GM10248 (cell line): ENCODE results near the gene AMN.

ENCODE experiments used
- CTCF ChIA-PET: fragments of 300-600 bp; sonication (Branson Sonifier 250); formaldehyde crosslinking; extraction: SDS; loops from one replicate; lab custom pipeline; 2021; ENCODE audit warnings: antibody characterized with exemption; lab: Yijun Ruan, JAX
- POLR2A ChIA-PET: fragments of 350-650 bp; sonication (Branson Sonifier 250); formaldehyde crosslinking; extraction: SDS; loops from one replicate; lab custom pipeline; 2020; ENCODE audit warnings: antibody characterized with exemption; lab: Yijun Ruan, JAX
- DNase-seq: peaks from one replicate; pipeline ENCODE4 v3.0.0; 2012; ENCODE audit errors: extremely low spot score
- TF ChIP-seq, protein P1 (sequence below): IDR thresholded peaks from 2 replicates; pipeline ENCODE4 v1.5.1; 2012; ENCODE audit warnings: mild to moderate bottlenecking, low read depth; ENCODE audit errors: extremely low read depth, missing control alignments, control extremely low read depth

Gene AMN

DNA sequence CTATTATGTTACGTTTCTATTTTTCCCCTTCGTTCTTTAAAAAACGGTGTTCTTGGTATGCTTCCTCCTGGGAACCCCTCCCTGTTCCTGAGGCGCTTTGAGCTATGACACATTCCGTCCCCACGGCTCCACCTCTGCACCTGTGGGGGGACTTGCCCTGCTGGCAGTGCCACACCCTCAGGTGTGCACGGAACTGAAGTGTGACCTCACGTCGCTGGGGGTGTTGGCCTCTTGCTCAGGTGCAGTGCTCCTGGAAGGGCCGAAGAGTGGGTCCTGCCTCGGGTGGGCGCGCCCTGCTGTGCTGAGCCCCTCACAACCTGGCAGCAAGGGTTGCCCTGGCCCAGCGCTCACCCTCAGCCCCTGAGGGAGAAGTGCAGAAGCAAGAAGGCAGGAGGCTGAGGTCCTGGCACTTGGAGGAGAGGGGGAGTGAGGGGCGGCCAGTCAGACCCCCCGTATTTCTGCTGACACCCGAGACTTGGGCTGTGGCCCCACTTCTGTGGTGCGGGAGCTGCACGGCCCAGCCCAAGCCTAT is 4.9 kb downstream of the AMN start:
- CTCF ChIA-PET: interaction anchor here (1.4 kb wide), 1 partner anchor 10 kb away, joined by 5 read pairs; no protein-coding TSS in a partner anchor
- POLR2A ChIA-PET: no interaction called here
- TF ChIP-seq, protein P1, sequence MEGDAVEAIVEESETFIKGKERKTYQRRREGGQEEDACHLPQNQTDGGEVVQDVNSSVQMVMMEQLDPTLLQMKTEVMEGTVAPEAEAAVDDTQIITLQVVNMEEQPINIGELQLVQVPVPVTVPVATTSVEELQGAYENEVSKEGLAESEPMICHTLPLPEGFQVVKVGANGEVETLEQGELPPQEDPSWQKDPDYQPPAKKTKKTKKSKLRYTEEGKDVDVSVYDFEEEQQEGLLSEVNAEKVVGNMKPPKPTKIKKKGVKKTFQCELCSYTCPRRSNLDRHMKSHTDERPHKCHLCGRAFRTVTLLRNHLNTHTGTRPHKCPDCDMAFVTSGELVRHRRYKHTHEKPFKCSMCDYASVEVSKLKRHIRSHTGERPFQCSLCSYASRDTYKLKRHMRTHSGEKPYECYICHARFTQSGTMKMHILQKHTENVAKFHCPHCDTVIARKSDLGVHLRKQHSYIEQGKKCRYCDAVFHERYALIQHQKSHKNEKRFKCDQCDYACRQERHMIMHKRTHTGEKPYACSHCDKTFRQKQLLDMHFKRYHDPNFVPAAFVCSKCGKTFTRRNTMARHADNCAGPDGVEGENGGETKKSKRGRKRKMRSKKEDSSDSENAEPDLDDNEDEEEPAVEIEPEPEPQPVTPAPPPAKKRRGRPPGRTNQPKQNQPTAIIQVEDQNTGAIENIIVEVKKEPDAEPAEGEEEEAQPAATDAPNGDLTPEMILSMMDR: no peak
- DNase-seq: no peak

DNA sequence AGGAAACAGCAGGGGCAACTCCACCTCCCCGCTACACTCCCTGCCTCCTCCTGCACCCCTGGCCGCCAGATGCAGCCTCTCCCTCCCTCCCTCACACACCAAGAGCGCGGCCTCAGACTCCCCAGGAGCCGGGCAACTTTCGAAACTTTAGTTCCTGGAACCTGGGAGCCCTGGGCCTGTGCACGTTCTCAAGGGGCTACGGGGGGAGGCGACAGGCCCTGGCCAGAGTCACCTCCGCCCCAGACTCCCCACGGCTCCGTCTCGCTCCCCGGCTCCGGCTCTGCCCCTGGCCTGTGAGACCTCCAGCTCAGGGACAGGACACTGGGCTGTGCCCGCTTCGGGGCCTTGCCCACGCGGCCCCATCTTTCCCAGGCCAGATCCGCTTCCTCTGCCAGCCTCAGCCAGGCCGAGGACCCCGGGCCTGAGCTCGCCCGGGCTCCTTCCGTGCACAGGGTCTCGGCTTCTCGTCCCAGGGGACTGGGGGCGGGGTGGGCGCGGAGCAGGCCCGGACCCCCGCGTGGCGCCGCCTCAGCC is 5.5 kb downstream of the AMN start:
- POLR2A ChIA-PET: no interaction called here
- CTCF ChIA-PET: interaction anchor here (1.4 kb wide), 1 partner anchor 10 kb away, joined by 5 read pairs; no protein-coding TSS in a partner anchor
- TF ChIP-seq, protein P1: no peak
- no peak for DNase-seq

GRCh38 chr14:102928412-102929240 is 6.2 kb downstream of the AMN start:
- peak; percentile 88 for DNase-seq
- TF ChIP-seq, protein P1: no peak
- ChIA-PET CTCF (interaction anchor here (1.4 kb wide), 1 partner anchor 11 kb away, joined by 5 read pairs; no protein-coding TSS in a partner anchor), POLR2A (no interaction called here)

GRCh38 chr14:102929241-102930137 is 7.0 kb downstream of the AMN start:
- CTCF ChIA-PET: no interaction called here
- POLR2A ChIA-PET: no interaction called here
- TF ChIP-seq, protein P1: no peak
- DNase-seq: no peak

GRCh38 chr14:102930138-102930752 is 7.8 kb downstream of the AMN start:
- no peak for DNase-seq
- CTCF ChIA-PET: interaction anchor here (1.2 kb wide), 1 partner anchor 235 kb away, joined by 3 read pairs; no protein-coding TSS in a partner anchor
- POLR2A ChIA-PET: no interaction called here
- TF ChIP-seq, protein P1: no peak
